Measurements from ENCODE around the gene NOXA1. TPM values are rescaled to one million over a fixed set of nuclear protein-coding genes. Genes with fewer than 3 reads are reported as not detected.
"Not testable (repeated sequence)": the region's sequence is repeated elsewhere in the genome, so short reads cannot be mapped to it uniquely, and the experiment has no call there.

NOXA1 gene
- polyA plus RNA-seq, 1 donor (not counting 4 experiments of a cell fraction or from before 2014, with no cell fraction given): 0.09 TPM

DNA sequence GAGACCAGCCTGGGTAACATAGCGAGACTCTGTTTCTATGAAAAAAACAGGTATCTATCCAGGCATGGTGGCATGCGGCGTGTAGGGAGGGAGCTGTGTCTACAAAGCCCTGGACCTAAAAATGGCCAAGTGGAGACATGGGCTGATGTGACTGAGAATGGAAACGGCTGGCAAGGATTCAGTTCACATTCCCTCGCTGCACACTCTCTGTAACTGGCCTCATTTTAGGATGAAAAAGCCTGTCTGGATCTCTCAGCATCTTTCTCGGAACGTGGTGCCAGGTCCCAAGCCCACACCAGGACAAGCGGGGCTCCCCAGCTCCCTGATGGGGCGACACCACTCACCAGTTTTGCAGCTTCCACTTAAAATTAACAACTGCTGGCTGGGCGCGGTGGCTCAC lies 13.7 kb upstream of the NOXA1 start:
- H3K9me1 ChIP-seq (ENCODE audit: control insufficient read depth, extremely low read depth, insufficient read depth, low read length): no peaks in the 10 kb centered on the region
- dilution Hi-C loops (cut with MboI; ENCODE audit: extremely low pct_ligation_motif_present, low sequenced_read_pairs): no loop called here
- no peak for FAIRE-seq
- H3K27me3 ChIP-seq (ENCODE audit: control insufficient read depth, extremely low read depth, insufficient read depth, low read length): peaks cover 14% of the 10 kb centered on the region
- no peak overlapping the region for H3K27ac ChIP-seq (ENCODE audit: control insufficient read depth, insufficient read depth, low read length)
- TF ChIP-seq, protein P1, sequence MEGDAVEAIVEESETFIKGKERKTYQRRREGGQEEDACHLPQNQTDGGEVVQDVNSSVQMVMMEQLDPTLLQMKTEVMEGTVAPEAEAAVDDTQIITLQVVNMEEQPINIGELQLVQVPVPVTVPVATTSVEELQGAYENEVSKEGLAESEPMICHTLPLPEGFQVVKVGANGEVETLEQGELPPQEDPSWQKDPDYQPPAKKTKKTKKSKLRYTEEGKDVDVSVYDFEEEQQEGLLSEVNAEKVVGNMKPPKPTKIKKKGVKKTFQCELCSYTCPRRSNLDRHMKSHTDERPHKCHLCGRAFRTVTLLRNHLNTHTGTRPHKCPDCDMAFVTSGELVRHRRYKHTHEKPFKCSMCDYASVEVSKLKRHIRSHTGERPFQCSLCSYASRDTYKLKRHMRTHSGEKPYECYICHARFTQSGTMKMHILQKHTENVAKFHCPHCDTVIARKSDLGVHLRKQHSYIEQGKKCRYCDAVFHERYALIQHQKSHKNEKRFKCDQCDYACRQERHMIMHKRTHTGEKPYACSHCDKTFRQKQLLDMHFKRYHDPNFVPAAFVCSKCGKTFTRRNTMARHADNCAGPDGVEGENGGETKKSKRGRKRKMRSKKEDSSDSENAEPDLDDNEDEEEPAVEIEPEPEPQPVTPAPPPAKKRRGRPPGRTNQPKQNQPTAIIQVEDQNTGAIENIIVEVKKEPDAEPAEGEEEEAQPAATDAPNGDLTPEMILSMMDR (optimal IDR thresholded peaks at IDR 0.05 in 1 of 3, IDR thresholded peaks at IDR 0.05 in 1 of 3, conservative IDR thresholded peaks at IDR 0.05 in 1 of 3; ENCODE audit: extremely low read depth in 1 of 3, insufficient read depth in 2 of 3, low read length in 3 of 3): no peak
- TF ChIP-seq EZH2 (IDR thresholded peaks at IDR 0.05; ENCODE audit: low read length): no peak
- no peak overlapping the region for H3K4me2 ChIP-seq (ENCODE audit: control insufficient read depth, extremely low read depth, insufficient read depth, low read depth, low read length)
- no peaks in the 10 kb centered on the region for H3K9me3 ChIP-seq (ENCODE audit: control insufficient read depth, low read depth, low read length)
- H2AFZ ChIP-seq (ENCODE audit: control insufficient read depth, low read length): no peak overlapping the region
- no peaks in the 10 kb centered on the region for H3K36me3 ChIP-seq (ENCODE audit: control insufficient read depth in 2 of 2, extremely low read depth in 1 of 2, insufficient read depth in 2 of 2, low read length in 2 of 2)
- H4K20me1 ChIP-seq (ENCODE audit: control insufficient read depth, extremely low read depth, insufficient read depth, low read length): no peaks in the 10 kb centered on the region
- H3K79me2 ChIP-seq (ENCODE audit: control insufficient read depth, insufficient read depth, low read length): no peaks in the 10 kb centered on the region
- no peak overlapping the region for H3K4me3 ChIP-seq (ENCODE audit: control insufficient read depth in 2 of 3, extremely low read depth in 1 of 3, insufficient read depth in 2 of 3, low read depth in 1 of 3, low read length in 3 of 3)
- DNase-seq (ENCODE audit: low read depth, low spot score): no peak
- peaks cover 18% of the 10 kb centered on the region for H3K4me1 ChIP-seq (ENCODE audit: control insufficient read depth, extremely low read depth, insufficient read depth, low read length)
- no peak overlapping the region for H3K9ac ChIP-seq (ENCODE audit: control insufficient read depth, extremely low read depth, insufficient read depth, low read length)

DNA sequence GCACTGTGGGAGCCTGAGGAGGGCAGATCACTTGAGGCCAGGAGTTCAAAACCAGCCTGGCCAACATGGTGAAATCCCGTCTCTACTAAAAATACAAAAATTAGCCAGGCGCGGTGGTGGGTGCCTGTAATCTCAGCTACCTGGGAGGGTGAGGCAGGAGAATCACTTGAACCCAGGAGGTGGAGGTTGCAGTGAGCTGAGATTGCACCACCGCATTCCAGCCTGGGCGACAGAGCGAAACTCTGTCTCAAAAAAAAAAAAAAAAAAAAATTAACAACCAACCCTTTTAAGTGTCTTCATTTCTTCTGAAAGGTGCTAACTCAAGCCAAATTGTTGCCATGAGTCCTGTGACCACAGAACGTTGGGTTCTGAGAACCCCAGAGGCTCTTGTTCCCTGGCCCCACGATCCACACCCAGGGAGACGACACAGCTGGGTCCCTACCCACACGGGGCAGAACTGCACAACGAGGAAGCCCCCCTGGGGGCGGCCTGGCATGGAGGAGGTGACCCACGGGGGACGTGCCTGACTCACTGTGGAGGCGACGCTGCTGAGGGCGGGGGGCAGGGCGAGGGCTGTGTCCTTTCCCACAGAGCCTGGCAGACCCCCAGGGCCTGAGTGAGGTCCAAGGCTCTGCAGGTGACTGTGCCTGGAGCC lies 12.8 kb upstream of the NOXA1 start:
- H3K27ac ChIP-seq (ENCODE audit: control insufficient read depth, insufficient read depth, low read length); H3K9ac ChIP-seq (ENCODE audit: control insufficient read depth, extremely low read depth, insufficient read depth, low read length); H3K4me2 ChIP-seq (ENCODE audit: control insufficient read depth, extremely low read depth, insufficient read depth, low read depth, low read length); H3K9me3 ChIP-seq (ENCODE audit: control insufficient read depth, low read depth, low read length); H2AFZ ChIP-seq (ENCODE audit: control insufficient read depth, low read length); H3K79me2 ChIP-seq (ENCODE audit: control insufficient read depth, insufficient read depth, low read length); FAIRE-seq; H3K4me3 ChIP-seq (ENCODE audit: control insufficient read depth in 2 of 3, extremely low read depth in 1 of 3, insufficient read depth in 2 of 3, low read depth in 1 of 3, low read length in 3 of 3); H3K9me1 ChIP-seq (ENCODE audit: control insufficient read depth, extremely low read depth, insufficient read depth, low read length); H4K20me1 ChIP-seq (ENCODE audit: control insufficient read depth, extremely low read depth, insufficient read depth, low read length); DNase-seq (ENCODE audit: low read depth, low spot score); H3K36me3 ChIP-seq (ENCODE audit: control insufficient read depth in 2 of 2, extremely low read depth in 1 of 2, insufficient read depth in 2 of 2, low read length in 2 of 2); dilution Hi-C loops (cut with MboI; ENCODE audit: extremely low pct_ligation_motif_present, low sequenced_read_pairs): not testable (repeated sequence)
- H3K4me1 ChIP-seq (ENCODE audit: control insufficient read depth, extremely low read depth, insufficient read depth, low read length): peaks cover 18% of the 10 kb centered on the region
- H3K27me3 ChIP-seq (ENCODE audit: control insufficient read depth, extremely low read depth, insufficient read depth, low read length): peaks cover 14% of the 10 kb centered on the region

- Histone ChIP-seq H3K27ac (ENCODE audit: control insufficient read depth, insufficient read depth, low read length) (no peak overlapping the region), H3K9ac (ENCODE audit: control insufficient read depth, extremely low read depth, insufficient read depth, low read length) (no peak overlapping the region), H3K9me1 (ENCODE audit: control insufficient read depth, extremely low read depth, insufficient read depth, low read length) (no peaks in the 10 kb centered on the region), H3K4me1 (ENCODE audit: control insufficient read depth, extremely low read depth, insufficient read depth, low read length) (peaks cover 16% of the 10 kb centered on the region), H3K4me2 (ENCODE audit: control insufficient read depth, extremely low read depth, insufficient read depth, low read depth, low read length) (no peak overlapping the region), H3K79me2 (ENCODE audit: control insufficient read depth, insufficient read depth, low read length) (peaks cover 2% of the 10 kb centered on the region), H3K27me3 (ENCODE audit: control insufficient read depth, extremely low read depth, insufficient read depth, low read length) (peaks cover 10% of the 10 kb centered on the region), H4K20me1 (ENCODE audit: control insufficient read depth, extremely low read depth, insufficient read depth, low read length) (no peaks in the 10 kb centered on the region), H3K4me3 (ENCODE audit: control insufficient read depth in 2 of 3, extremely low read depth in 1 of 3, insufficient read depth in 2 of 3, low read depth in 1 of 3, low read length in 3 of 3) (no peak overlapping the region), H3K9me3 (ENCODE audit: control insufficient read depth, low read depth, low read length) (no peaks in the 10 kb centered on the region), H2AFZ (ENCODE audit: control insufficient read depth, low read length) (no peak overlapping the region), H3K36me3 (ENCODE audit: control insufficient read depth in 2 of 2, extremely low read depth in 1 of 2, insufficient read depth in 2 of 2, low read length in 2 of 2) (no peaks in the 10 kb centered on the region)
- no peak for DNase-seq (ENCODE audit: low read depth, low spot score)
- FAIRE-seq: no peak
- TF ChIP-seq EZH2 (IDR thresholded peaks at IDR 0.05; ENCODE audit: low read length): no peak
- TF ChIP-seq, protein P1 (optimal IDR thresholded peaks at IDR 0.05 in 1 of 3, IDR thresholded peaks at IDR 0.05 in 1 of 3, conservative IDR thresholded peaks at IDR 0.05 in 1 of 3; ENCODE audit: extremely low read depth in 1 of 3, insufficient read depth in 2 of 3, low read length in 3 of 3): no peak
- dilution Hi-C loops (cut with MboI; ENCODE audit: extremely low pct_ligation_motif_present, low sequenced_read_pairs): no loop called here
Observed at GRCh38 chr9:137410891-137411249, 12.3 kb upstream of the NOXA1 start.

All from keratinocyte (primary cell).